ENCODE results near the gene ADAT3.

Gene ADAT3

GRCh38 chr19:1901940-1902404 is 3.2 kb upstream of the ADAT3 start:
- TF ChIP-seq, protein P1, sequence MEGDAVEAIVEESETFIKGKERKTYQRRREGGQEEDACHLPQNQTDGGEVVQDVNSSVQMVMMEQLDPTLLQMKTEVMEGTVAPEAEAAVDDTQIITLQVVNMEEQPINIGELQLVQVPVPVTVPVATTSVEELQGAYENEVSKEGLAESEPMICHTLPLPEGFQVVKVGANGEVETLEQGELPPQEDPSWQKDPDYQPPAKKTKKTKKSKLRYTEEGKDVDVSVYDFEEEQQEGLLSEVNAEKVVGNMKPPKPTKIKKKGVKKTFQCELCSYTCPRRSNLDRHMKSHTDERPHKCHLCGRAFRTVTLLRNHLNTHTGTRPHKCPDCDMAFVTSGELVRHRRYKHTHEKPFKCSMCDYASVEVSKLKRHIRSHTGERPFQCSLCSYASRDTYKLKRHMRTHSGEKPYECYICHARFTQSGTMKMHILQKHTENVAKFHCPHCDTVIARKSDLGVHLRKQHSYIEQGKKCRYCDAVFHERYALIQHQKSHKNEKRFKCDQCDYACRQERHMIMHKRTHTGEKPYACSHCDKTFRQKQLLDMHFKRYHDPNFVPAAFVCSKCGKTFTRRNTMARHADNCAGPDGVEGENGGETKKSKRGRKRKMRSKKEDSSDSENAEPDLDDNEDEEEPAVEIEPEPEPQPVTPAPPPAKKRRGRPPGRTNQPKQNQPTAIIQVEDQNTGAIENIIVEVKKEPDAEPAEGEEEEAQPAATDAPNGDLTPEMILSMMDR (IDR thresholded peaks at IDR 0.05): peak; percentile 11
- Histone ChIP-seq H3K27me3 (no peaks in the 10 kb centered on the region), H3K36me3 (no peaks in the 10 kb centered on the region), H3K4me1 (ENCODE audit: control insufficient read depth in 1 of 2, insufficient read depth in 1 of 2, low read depth in 1 of 2, low read length in 1 of 2) (peaks cover 38 to 49% of the 10 kb centered on the region in 2 experiments), H3K9me3 (no peaks in the 10 kb centered on the region), H3K27ac (peak overlapping the region; percentile 92), H3K4me3 (ENCODE audit: low read depth in 1 of 2, low read length in 1 of 2) (peak overlapping the region; percentile 4 to 25)

DNA sequence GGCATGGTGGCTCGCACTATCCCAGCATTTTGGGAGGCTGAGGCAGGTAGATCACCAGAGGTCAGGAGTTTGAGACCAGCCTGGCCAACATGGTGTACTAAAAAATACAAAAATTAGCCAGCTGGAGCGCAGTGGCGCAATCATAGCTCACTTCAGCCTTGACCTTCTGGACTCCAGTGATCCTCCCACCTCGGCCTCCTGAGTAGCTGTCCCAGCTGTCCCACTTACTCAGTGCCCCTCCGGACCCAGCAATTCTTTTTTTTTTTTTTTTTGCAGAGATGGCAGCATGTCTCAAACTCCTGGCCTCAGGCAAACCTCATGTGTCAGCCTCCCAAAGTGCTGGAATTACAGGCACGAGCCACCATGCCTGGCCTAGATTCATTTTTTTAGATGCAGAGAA is 2.3 kb upstream of the ADAT3 start:
- Histone ChIP-seq H3K36me3 (no peaks in the 10 kb centered on the region), H3K4me3 (ENCODE audit: low read depth in 1 of 2, low read length in 1 of 2) (no peak overlapping the region), H3K9me3 (no peaks in the 10 kb centered on the region), H3K4me1 (ENCODE audit: control insufficient read depth in 1 of 2, insufficient read depth in 1 of 2, low read depth in 1 of 2, low read length in 1 of 2) (peaks cover 29 to 39% of the 10 kb centered on the region in 2 experiments), H3K27ac (no peak overlapping the region), H3K27me3 (no peaks in the 10 kb centered on the region)
- TF ChIP-seq, protein P1 (IDR thresholded peaks at IDR 0.05): no peak

DNA sequence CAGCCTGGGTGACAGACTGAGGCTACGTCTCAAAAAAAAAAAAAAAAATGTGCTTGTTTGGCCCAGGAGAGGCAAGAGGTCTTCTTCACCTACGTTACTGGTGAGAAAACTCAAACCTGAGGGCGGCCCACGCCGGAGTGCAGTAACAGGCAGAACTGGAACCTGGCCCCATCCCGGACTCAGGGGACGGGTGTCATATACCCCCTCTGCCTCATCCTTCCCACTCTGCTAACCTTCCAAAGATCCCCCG is 414 bp upstream of the ADAT3 start:
- peak overlapping the region; percentile 67 to 68 for H3K4me3 ChIP-seq (ENCODE audit: low read depth in 1 of 2, low read length in 1 of 2)
- no peaks in the 10 kb centered on the region for H3K9me3 ChIP-seq
- peaks cover 4% of the 10 kb centered on the region for H3K27me3 ChIP-seq
- no peaks in the 10 kb centered on the region for H3K36me3 ChIP-seq
- H3K4me1 ChIP-seq (ENCODE audit: control insufficient read depth in 1 of 2, insufficient read depth in 1 of 2, low read depth in 1 of 2, low read length in 1 of 2): peaks cover 29 to 37% of the 10 kb centered on the region in 2 experiments
- peak overlapping the region; percentile 85 for H3K27ac ChIP-seq
- TF ChIP-seq, protein P1 (IDR thresholded peaks at IDR 0.05): no peak

- TF ChIP-seq, protein P1 (IDR thresholded peaks at IDR 0.05): no peak
- no peaks in the 10 kb centered on the region for H3K9me3 ChIP-seq
- H3K36me3 ChIP-seq: no peaks in the 10 kb centered on the region
- peak overlapping the region; percentile 85 for H3K27ac ChIP-seq
- peaks cover 27 to 33% of the 10 kb centered on the region in 2 experiments for H3K4me1 ChIP-seq (ENCODE audit: control insufficient read depth in 1 of 2, insufficient read depth in 1 of 2, low read depth in 1 of 2, low read length in 1 of 2)
- H3K27me3 ChIP-seq: peaks cover 8% of the 10 kb centered on the region
- H3K4me3 ChIP-seq (ENCODE audit: low read depth in 1 of 2, low read length in 1 of 2): peak overlapping the region; percentile 67 to 68
These were observed 720 bp downstream of the ADAT3 start for GRCh38 chr19:1905863-1906375.

DNA sequence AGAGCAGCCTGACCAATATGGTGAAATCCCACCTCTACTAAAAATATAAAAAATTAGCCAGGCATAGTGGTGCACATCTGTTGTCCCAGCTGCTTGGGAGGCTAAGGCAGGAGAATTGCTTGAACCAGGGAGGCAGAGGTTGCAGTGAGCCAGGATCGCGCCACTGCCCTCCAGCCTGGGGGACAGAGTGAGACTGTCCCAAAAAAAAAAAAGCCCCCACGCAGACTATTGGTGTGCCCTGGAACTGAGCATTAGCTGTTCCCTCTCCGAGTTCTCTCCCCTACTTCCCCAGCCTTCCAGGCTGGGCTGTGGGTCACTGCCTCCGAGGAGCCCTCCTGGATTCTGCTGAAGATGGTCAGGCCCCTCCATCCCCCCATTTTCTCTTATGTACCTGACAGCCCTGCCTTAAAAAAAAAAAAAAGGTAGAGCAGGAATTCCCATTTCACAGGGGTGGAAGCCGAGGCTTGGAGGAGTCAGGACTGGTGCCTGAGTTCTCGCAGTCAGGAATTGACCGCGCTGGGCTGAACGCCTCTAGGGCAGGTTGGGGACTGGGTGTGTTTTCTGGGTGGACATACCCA is 1.9 kb downstream of the ADAT3 start:
- H3K27ac ChIP-seq: no peak overlapping the region
- TF ChIP-seq, protein P1 (IDR thresholded peaks at IDR 0.05): no peak
- H3K4me1 ChIP-seq (ENCODE audit: control insufficient read depth in 1 of 2, insufficient read depth in 1 of 2, low read depth in 1 of 2, low read length in 1 of 2): peaks cover 16 to 22% of the 10 kb centered on the region in 2 experiments
- no peaks in the 10 kb centered on the region for H3K36me3 ChIP-seq
- no peaks in the 10 kb centered on the region for H3K9me3 ChIP-seq
- H3K27me3 ChIP-seq: peaks cover 8% of the 10 kb centered on the region
- no peak overlapping the region for H3K4me3 ChIP-seq (ENCODE audit: low read depth in 1 of 2, low read length in 1 of 2)
